Cardiac septum (tissue), 1 donor: ENCODE results near the gene OLA1. TPM values are rescaled to one million over a fixed set of nuclear protein-coding genes. Genes with fewer than 3 reads are reported as not detected.

Source experiments
- DNase-seq: peaks from one replicate; pipeline ENCODE4 v3.0.0-alpha.2; 2020; ENCODE audit warnings: low spot score
- intact Hi-C: fragments of 100-400 bp; cut with DNase I; formaldehyde crosslinking; loops from one replicate; pipeline ENCODE4 v1.14.0; 2022
- total RNA-seq: library from RNA; stranded (reverse); fragmentation: NEBNext Ultra II Directional; extraction: Animal tissue kit (Norgen Biotek cat#: 25700); gene quantifications from one replicate; pipeline ENCODE4 v1.2.1, GENCODE V29; 2021
- donor health status: DM: no; HTN: no; CAD: no.

Gene OLA1
- total RNA-seq, 1 donor from 2014 or later, result 51.2 TPM

DNA sequence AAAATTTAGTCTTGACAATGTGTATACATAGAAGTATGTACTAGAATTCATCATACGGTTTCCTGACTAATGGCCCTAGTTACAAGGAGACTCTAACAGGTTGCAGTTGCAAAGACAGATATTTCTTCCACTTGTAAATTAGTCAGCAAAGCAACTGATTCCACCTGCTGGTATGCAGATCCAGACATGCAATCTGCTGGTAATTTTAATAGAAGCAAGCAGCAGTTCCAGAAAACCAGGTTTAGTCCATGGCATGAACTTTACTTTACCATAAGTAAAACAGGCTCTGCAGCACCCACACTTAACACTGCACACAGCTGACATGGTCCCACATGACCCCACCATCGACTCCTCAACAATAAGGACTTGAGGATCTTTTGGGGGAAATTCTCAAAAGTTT lies 172.3 kb downstream of the OLA1 start:
- intact Hi-C loops, result no loop called here
- no peak for DNase-seq

DNA sequence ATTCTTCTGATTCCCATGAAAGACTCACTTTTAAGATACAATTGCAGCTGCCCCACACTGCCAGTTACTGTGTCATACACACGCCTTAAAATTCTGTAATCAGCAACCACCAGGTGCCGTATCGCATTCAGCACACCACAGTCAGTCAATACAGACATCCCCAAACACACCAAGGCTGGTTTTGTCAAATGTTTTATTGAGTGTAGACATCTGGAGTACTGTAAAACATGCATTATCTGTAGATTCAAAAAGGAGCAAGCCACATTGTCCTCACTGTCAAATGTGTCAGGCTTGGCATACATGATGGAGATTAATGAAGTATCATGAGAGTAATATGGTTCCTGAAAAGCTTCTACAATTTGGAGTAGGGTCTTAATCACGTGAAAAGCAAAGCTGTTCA lies 173.5 kb downstream of the OLA1 start:
- intact Hi-C loops, result no loop called here
- no peak for DNase-seq

DNA sequence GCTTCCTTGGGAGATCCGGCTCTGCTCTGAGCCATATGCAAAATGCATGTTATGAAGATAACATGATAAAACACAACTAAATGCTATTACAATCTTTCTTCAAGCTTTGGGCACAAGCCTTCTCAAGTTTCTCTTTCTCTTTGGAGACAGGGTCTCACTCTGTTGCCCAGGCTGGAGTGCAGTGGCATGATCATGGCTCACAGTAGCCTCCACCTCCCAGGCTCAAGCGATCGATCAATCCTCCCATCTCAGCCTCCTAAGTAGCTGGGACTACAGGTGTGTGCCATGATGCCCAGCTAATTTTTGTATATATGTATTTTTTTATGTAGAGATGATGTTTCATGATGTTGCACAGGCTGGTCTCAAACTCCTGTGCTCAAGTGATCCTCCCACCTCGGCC lies 175.5 kb downstream of the OLA1 start:
- no peak for DNase-seq
- intact Hi-C loops, result no loop called here

DNA sequence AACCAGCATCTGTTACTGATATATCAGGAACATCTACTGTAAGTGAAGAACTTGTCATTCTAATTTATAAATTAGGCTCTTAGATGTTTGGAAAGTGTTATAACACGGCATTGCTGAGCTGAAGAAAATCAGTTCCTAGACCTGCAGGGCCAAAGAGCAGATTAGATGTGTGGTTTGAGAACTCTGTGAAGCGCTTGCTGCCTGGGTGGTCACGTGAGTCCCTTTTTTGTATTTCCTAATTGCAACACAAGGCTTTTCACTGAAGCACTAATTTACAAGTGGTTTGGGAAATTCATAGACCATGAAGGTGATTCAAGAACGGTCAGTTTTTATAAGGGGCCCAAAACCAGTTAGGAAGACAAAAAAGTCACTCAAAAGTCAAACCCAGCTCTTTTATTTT lies 176.3 kb downstream of the OLA1 start:
- intact Hi-C loops, result no loop called here
- DNase-seq, result no peak

DNA sequence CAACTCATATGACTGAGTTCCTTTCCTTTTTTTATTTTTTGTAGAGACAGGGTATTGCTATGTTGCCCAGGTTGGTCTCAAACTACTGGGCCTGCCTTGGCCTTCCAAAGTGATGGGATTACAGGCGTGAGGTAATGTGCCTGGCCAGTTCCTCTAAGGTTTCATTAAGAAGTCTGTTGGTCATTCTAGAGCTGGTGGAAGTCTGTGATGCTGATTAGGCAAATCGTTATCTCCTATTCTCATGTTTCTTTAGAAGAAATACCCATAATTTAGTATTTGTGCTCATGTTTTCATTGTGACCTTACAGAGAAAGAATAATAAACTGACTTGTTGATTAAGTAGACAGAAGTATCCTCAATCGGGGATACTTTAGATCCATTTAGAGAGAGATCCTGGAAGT lies 177.0 kb downstream of the OLA1 start:
- intact Hi-C loops, result no loop called here
- no peak for DNase-seq

DNA sequence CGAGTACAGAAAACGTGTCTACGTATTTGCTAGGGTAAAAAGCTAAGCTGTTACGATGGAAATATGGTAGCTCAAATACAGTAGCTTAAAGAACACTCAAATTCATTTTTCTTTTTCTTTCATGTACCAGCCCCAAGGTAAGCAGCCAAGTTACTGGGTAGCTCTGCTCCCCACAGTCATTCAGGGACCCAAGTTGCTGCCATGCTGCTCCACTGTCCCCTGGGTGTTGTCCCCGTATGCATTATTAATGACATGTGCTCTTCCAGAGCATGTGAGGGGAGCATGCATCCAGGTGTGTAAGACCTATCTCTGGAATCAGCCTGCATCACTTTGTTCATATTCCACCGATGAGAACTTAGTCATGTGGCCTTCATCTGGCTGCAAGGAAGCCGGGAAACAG lies 178.1 kb downstream of the OLA1 start:
- intact Hi-C loops, result no loop called here
- DNase-seq, result no peak

DNA sequence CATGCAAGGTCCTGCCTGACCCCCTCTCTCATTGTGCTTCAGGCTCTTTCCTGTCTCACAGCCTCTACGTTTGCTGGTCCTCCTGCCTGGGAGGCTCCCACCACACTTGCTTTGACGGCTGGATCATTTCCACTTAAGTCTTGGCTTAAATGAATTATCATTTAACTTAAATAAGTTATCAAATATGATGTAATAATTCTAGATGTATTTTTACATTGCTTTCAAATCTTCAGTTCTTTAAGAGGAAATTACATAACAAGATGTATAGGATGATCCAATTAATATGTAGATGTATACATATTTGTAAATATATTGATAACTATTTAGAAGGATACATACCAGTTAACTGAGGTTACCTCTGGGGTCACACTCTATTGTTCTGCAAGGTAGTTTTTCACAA lies 180.5 kb downstream of the OLA1 start:
- DNase-seq, result no peak
- intact Hi-C loops, result no loop called here

DNA sequence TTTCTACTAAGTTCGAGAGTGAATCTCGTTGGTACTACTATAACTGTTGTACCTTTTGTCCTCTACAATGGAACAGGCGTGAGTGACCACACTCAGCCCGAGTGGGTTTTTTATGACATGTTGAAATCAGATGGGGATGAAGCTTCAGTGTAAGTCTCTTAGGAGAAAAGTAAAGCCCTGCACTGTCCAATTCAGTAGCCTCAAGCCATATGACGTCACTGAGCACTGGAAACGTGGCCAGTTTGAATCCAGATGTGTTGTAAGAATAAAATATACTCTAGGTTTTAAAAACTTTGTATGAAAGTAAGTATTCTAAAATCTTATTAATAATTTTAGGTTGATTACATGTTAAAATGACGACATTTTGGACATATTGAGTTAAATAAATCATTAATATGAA lies 181.5 kb downstream of the OLA1 start:
- intact Hi-C loops, result no loop called here
- DNase-seq, result no peak

DNA sequence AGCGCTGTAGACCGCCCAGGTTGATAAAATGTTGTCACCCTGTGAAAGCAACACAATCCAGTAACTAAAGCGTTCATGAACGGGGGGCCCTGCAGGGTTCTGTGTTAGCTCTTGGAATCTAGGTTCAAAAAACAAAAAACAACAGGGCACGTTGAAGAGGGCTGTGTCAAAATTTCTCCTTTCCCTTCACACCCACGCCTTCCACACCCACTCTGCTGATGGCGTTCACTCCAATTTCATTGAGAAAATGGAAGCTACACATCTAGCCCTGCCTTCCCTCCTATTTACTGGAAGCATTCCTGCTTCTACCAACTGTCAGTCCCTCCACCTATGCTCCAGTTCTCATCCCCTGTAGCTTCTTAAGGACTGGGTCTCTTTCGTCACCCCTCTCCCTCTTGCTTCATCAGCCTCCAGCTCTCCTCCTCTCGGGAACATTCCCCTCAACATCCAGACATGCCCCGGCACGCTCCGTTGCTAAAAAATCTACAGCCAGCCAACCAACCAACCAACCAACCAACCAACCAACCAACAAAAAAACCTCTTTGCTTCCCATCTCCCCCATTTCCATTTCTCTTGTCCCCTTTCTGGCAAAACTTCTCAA lies 184.7 kb downstream of the OLA1 start:
- intact Hi-C loops, result no loop called here
- DNase-seq, result no peak

DNA sequence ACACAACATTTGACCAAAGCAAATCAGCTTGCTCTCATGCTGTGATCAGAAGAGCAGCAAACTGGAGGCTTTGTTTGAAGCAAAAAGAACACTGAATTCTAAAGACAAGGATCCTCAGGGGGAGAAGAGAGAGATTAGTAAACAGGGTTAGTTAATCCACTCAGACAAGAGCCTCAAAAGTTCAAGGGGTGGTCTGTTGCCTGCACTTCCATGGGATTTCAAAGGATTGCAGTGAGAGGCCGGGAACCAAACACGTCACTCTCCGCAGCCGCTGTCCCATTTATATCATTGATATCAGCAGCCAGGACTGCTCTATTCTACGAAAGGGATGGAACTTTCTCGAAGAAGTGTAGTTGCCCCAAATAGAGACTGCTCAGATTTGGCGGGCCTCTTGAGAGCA lies 185.4 kb downstream of the OLA1 start:
- no peak for DNase-seq
- intact Hi-C loops, result no loop called here

DNA sequence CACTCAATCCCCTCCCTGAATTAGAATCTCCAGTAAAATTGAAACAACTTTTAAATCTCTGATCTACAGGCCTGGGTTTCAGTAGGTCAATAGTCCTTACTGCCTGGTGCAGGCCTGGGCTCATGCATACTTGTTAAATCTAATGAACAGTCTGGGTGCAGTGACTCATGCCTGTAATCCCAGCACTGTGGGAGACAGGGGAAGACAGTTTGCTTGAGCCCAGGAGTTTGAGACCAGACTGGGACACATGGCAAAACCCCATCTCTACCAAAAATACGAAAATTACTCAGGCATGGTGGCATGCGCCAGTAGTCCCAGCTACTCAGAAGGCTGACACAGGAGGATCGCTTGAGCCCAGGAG lies 188.5 kb downstream of the OLA1 start:
- no peak for DNase-seq
- intact Hi-C loops, result no loop called here

DNA sequence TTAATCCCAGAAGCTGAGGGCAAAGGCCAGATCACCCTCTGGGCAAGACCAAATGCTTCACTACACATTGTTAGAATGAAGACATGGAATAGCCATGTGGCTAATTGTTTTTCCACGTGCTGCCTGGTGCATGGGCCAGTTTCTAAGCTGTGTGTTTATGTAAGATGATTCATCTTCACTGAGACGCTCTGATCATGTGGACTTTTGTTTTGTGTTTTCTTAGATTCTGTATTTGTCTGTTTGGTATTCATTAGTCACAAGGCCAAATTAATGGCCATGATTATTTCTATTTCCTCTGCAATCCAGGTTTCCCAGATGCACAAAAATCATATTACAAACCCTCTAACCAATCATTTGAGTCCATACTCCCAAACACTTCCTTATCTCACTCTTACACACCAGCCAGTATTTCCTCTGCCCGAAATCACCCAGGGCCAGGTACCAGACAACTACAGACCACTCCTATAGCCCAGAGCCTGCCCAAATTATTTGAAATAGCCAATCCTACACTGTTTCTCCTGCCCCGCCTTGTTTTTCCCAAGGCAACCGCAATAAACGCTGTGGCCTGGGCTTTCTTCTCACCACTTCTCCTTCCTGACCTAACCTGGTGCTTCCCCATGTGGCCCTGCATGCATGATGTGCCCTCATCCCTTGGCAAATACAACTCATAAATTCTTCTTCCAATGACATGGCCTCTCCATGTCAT lies 189.0 kb downstream of the OLA1 start:
- intact Hi-C loops, result no loop called here
- DNase-seq, result no peak

DNA sequence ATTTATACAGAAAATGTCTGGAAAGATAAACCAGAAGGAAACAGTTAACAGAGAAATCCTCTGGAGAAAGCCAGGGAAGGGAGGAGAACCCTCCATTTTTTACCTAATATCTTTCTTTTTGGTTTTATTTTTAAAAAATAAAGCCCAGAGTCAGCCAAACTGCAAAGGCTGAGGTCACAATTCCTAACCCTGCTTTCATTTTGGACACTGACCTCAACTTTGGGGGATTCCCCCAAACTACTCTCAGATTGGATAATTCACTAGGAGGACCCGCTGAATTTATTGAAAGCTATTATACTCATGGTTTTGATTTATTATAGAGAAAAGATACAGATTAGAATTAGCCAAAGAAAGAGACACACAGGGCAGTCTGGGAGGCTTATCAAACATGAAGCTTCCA lies 189.9 kb downstream of the OLA1 start:
- DNase-seq, result no peak
- intact Hi-C loops, result no loop called here

DNA sequence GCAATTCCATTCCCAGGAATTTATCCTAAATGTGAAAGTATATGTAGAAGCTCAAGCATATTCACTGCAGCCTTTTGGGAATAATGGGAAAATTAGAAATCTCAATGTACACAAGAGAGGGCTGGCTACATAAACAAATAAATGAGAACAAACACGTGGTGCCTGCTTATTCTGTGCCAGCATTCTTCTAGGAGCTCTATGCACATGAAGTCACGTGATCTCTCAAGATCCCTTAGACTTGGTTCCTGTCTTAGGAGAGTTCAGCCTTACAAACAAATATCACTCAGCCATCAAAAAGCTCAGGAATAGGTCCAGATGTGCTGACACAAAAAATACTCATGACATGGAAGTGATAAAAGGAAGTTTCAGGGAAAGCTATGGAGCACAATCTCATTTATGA lies 190.3 kb downstream of the OLA1 start:
- DNase-seq, result no peak
- intact Hi-C loops, result no loop called here

DNA sequence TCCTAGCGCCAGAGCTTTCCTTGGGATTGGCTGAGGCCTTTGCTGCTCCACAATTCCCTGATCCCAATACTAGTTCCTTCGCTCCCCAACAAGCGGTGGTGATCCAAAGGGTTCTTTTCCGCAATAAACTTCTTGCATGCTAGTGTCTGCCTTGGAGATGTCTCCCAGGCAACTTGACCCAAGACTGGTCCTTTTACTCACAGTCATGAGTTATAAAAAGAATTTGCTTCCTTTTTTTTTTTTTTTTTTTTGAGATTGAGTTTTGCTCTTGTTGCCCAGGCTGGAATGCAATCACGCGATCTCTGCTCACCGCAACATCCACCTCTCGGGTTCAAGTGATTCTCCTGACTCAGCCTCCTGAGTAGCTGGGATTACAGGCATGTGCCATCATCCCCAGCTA lies 193.4 kb downstream of the OLA1 start:
- intact Hi-C loops, result no loop called here
- DNase-seq, result no peak

DNA sequence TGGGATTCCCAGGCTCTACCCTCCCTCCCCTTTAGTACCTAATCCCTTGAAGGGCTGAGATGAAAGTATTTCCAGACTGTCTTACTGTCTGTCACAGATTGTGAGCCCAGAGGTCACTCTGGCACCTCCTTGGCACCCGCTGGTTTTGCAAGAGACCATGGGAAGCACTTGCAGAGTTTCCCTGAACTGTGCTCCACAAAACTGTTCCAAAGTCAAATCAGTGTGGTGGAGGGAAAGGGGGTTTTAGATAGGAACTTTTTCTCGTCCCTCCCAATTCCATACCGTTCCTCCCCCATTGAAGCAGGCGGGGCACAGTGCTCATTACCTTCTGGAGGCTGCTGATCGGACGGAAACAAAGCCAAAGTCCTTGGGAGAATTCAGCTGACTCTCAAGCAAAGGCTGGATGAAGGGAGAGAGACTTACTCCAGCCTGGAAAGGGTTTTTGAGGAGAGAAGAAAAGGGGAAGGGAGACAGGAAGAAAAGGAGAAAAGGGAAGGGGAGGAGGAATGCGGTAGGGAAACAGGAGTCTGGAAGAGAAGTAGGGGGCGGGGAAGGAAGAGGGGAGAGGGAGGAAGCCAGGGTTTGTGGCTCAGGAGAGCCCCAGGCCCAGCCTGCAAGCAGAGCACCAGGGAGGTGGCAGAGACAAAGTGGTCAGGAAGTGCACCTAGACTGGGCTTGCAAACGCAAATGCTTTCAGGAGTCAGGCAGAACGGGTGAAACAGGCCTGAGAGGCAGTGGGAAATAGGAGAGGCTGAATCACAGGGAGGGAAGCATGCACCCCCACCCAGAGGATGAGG lies 194.8 kb downstream of the OLA1 start:
- no peak for DNase-seq
- intact Hi-C loops, result no loop called here

DNA sequence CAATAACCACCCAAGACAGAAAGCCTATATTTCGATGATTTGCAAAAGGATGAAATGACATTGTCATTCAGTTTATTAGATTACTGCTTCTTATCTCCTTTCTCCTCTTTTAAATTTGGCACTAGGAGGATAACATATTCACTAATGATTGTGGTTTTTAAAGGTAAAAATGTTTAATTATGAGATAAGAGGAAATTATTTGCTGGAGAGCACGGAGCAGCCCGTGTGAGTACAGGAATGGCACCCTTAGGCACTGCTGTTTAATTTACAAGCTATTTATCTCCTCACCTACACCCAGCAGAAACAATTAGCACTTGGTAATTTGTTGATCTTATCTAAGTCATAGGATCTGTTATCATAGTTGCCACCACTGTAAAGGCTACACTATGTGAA lies 195.8 kb downstream of the OLA1 start:
- intact Hi-C loops, result no loop called here
- DNase-seq, result no peak

DNA sequence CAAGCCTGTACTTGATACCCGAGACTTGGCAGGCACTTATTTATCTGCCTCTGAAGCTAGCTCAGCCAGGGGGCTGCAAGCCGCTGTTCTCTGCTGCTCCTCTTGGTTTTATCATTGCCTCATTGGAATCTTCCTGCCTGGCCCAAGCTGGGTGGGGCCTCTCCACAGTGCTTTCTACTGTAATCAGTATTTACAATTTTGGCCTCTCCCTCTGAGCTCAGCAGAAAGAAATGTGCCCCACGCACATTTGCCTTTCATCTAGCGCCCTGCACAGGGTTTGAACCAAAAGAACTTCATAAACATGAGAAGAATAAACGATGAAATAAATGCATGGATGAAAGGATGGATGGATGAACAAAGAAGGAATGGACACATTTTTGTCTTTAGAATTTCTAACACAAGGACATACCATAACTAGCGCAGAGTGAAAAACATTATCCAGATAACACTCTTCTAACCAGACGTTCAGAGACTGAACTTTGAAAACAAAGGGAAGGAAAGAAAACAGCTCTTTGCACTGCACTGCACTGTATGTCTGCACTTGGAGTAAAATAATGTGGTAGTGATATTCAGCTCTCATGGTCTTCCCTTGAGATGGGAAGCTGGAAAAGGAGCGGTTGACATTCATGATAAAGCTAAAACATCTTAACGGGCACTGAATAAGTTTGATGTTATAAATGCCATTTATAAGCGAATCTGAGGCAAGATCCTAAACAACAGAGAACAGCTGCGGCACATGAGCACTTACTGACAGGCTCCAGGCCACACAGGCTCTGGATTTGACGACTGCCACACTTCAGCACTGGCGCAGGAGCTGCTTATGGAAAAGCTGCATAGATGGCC lies 196.4 kb downstream of the OLA1 start:
- intact Hi-C loops, result no loop called here
- no peak for DNase-seq

DNA sequence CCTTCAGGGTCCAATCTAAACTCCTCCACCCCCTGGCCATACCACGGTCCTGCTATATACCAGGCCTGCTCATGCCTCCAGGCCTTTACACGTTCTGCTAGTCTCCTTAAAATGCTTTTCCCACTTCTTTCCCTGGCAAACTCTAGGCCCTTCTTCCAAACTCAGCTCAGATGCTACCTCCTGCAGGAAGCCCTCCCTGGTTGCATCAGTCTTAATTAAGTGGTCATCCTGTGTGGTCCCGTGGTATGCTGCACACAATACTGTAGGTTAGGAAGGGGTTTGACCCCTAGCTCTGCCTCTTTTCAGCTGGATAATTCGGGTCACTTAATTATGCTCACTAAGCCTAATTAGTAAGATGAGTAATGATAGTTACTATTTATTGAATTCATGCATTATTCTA lies 197.3 kb downstream of the OLA1 start:
- intact Hi-C loops, result no loop called here

DNA sequence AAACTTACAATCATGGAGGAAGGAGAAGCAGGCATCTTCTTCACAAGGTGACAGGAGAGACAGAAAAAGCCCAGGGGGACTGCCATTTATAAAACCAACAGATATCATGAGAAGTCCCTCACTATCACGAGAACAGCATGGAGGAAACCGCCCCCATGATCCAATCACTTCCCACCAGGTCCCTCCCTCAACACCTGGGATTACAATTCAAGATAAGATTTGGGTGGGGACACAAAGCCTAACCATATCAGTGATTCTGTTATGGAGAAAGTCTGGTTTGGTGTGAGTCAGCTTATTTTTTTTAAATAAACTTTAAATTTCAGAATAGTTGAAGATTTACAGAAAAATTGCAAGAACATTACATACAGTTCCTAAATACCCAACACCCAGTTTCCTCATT lies 198.4 kb downstream of the OLA1 start:
- no peak for DNase-seq
- intact Hi-C loops, result no loop called here

More for the DNA sequence above, 197.3 kb downstream of the OLA1 start:
- DNase-seq, result no peak
